ENCODE data around the gene TIPARP.
"Not testable (repeated sequence)": the region's sequence is repeated elsewhere in the genome, so short reads cannot be mapped to it uniquely, and the experiment has no call there.

Gene TIPARP

DNA sequence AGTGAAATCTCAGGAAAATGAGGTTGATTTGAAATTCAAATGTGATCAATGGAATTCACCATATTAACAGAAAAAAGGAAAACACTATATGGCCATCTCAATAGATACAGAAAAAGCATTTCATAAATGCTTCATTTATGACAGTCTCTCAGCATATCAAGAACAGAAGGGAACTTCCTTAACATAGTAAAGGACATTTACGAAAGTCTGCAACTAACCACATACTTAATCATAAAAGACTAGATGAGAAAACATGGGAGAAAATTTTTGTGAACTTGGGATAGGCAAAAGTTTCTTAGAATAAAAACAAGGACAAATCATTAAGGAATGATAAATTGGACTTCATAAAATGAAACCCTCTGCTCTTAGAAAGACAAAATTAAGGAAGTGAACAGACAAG lies 24.7 kb upstream of the TIPARP start:
- no peak for DNase-seq (ENCODE audit: low read depth)

DNA sequence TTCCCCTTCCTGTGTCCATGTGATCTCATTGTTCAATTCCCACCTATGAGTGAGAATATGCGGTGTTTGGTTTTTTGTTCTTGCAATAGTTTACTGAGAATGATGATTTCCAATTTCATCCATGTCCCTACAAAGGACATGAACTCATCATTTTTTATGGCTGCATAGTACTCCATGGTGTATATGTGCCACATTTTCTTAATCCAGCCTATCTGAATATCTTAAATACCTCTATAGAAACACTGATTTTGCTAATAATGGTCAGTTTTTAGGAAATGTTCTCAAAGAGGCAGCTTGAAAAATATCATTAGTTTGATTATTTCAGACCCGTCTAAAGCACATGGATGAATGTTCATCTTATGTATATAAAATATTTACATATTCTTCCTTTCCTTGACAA lies 21.7 kb upstream of the TIPARP start:
- not testable (repeated sequence) for DNase-seq (ENCODE audit: low read depth)

DNA sequence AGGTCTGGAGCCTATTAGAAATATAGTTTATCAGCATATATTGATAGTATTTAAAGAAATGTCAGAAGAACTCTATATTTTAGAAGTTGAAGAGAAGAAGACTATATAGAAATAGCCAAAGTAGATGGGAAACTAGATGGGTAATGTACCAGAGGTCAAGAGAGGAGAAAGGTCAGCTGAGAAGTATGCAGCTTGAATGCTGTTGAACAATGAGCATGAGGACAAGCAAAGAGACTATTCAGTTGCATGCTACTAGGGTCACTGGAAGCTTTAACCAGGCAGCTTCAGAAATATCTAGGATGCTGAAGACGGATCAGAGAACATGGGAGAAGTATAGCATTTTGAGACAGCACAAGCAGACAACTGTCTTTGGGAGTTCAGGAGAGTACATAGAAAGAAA lies 19.6 kb upstream of the TIPARP start:
- DNase-seq (ENCODE audit: low read depth): no peak

DNA sequence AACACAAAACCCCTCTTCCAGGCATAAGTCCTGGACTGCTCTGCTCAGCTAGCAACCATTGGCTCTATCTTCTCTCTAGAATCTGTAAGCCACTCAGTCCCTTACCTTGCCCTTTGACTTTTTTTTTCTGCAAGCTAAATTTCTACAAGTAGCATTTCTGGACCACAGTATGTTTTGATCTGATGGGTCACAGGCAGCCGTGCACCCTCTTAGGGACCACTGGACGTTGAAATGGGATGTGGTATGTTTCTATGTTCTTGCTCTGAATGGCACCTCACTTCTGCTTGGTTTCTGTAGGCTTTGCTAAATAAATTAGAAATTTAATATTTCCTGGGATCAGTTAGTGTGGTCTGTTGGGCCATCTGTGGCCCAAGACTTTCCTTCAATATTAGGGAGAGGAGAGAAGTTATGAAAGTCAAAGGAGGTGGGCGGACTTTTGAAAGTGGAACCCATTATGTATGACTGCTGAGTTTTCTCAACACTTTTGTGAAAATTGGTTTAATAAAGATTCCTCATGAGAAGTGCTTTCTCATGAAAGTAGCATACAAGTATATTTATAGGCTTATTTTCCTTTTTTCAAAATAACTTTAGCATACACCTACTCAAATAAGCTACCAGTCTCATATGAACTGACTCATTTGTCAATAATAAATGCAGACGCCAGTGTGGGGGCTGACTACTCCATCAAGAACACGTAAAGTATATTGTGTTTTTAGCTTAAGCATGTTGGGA lies 18.4 kb upstream of the TIPARP start:
- DNase-seq (ENCODE audit: low read depth): no peak

DNA sequence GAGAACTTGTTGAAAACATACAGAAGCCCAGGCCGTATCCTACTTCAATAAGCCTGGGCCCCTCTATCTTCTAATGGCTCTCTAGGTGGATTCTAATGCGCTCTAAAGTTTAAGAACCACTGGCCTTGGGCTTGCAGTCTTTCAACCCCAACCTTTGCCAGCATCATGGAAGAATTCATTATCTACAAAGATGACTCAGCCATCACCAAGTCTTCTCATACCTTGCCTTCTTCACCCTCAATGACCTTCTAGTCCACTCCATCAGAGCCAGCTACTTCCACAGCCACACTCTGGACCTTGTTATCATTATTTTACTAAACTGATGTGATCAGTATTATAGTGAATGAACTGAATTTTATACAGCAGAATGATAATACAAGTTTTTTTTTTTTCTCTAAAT lies 16.9 kb upstream of the TIPARP start:
- no peak for DNase-seq (ENCODE audit: low read depth)

DNA sequence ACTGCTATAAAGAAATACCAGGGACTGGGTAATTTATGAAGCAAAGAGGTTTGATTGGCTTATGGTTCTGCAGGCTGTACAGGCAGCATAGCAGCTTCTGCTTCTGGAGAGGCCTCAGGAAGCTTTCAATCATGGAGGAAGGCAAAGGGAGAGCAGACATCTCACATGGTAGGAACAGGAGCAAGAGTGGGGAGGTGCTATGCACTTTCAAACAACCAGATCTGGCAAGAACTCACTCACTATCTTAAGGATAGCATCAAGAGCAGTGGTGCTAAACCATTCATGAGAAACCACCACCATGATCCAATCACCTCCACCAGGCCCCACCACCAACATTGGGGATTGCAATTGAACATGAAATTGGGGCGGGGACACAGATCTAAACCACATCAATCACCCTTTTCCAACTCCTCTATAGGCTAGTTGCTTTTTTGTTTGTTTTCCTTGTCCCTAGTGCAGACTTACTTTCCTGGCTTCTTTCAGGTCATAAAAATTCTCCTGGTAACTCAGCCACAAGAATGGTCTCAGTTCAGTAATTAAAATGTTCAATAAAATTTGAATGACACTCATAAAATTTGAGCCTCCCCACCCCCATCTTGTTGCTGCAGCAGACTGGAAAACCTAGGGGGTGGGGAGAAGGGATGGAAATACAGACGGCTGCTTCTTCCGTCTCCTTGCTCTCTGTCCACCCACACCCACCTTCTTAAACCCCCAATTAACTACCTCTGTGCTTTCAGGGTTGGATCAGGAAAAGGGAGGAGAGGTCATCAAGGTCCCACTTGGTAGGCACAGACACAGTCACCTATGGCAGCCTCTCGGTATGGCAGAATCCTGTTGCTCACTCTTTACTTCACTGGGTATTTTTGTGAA lies 16.3 kb upstream of the TIPARP start:
- DNase-seq (ENCODE audit: low read depth): no peak

DNA sequence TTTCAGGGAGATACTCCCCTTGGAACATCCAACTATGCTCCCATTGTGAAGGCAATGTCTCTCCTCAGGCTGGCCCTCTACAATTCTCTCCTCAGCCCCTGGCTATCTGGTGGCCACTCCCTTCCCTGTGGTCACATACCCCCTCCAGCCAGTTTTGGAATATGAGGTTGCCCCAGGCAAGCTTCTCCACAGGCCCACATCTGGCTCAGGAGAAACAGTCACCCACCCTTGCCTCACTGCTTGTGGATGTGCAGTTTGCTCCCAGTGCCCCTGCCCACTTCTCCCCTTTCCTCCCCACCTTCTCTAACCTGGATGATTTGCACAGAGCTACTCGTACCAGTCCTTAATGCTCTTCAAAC lies 15.7 kb upstream of the TIPARP start:
- DNase-seq (ENCODE audit: low read depth): no peak

DNA sequence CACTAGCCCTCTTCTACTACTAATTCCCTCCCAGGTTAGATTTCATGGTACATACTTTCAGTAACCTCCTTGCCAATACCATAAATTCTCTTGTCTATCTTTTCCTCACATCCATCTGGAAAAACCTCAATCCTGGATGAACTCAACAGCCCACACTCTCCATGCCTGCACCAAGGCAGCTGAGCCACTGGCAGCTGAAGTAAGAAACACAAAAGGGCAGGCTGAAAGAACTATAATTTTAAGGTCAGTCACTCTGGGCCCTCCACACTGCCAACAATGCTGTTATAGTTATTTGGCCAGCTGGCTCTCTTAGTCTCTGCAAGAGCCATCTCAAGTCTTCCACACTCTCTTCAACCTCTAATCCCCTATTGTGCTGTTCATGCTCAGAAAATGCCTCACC lies 15.1 kb upstream of the TIPARP start:
- no peak for DNase-seq (ENCODE audit: low read depth)

DNA sequence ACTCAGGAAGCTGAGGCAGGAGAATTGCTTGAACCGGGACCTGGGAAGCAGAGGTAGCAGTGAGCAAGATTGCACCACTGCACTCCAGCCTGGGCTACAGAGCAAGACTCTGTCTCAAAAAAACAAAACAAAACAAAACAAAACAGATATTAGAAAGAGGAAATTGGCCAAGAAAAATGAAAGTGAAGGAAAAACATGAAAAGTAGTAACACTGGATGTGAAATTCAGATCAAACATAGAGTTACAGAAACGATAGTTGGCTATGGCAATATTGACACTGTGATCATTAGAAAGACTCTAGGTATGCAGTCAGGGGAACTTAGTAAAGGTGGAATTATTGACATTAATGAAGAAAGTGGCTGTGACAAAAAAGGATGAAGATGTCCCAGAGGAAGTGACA lies 13.2 kb upstream of the TIPARP start:
- no peak for DNase-seq (ENCODE audit: low read depth)

DNA sequence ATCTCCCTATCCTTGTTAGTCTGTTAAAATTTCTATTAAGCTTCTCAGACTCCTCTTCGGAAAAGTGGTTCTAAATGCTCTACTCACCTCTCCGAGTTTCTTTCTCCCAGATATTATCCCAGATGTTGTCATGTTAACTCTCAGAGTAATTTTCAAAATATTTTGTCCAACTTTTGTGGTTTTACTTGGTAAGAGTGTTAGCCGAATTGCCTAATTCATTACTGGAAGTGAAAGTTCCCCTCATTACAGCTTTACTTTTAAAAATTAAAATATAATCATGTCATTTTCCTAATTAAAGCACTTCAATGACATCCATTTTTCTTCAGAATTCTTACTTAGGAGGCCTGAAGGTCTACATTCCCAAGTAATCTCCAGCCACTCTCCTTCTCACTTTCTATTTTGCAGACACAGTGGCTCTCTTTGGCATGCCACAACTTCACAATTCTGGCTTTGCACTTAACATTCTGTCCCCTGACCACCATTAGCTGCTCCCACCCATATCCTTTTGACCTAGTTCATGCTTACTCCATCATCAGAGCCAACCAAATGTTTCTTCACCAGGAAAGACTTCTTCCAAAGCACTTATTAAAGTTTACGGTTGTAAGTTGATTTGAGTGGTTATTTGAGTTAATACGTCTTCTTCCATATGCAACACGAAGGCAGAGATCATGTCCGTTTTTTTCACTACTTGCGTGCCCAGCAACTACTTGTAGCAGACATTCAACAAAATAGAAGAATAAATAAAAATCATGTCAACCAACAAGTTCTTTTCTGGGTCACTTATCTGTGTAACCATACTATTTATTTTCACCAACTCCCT lies 10.2 kb upstream of the TIPARP start:
- no peak for DNase-seq (ENCODE audit: low read depth)

DNA sequence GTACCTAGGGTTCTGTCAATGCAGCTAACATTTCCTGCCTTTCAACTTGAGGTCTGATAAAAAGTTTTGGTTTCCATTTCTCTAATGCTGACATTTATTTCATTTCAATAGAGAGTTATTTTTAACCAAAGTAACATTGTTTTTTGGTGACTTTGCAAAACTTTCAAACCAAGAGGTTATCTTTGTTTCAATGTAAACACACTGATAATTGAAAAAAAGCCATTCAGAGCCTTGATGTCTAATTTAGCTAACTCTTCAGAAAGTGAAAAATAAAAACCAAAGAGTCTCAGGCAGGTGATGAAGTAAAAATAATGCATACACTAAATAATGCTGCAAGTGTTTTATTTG lies 9.6 kb upstream of the TIPARP start:
- DNase-seq (ENCODE audit: low read depth): no peak

DNA sequence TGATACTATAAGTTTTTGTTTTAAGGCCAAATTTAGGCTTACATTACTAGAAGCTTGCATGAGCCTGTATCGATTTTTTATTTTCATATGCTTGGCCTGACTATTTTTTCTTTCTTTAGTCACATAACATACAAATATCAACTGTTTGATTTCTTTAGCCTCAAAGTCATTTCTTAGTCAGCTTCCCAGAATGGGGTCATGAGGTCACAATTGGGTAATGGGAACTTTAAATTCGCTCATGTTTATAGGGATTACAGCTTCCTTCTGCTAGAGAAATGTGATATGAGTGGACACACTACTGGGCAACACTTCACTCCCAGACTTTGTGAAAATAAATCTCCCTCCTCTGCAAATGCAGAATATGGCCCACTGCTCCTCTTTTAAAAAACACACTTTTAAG lies 9.1 kb upstream of the TIPARP start:
- no peak for DNase-seq (ENCODE audit: low read depth)

DNA sequence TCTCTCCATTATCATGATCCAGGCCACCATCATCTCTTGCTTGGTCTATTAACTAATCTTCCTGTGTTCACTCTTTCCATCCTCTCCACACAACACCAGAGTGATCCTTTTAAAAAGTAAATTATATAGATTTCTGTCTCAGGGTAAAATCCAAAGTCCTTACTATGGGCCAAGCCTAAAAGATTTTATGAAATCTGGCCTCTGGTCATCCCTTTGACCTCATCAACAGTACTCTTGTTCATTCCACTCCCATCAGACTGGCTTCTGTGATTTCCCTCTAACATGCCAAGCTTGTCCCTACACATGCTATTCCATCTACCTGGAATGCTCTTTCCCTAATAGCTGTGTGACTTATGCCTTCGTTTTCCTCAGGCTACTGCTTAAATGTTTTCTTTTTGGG lies 8.3 kb upstream of the TIPARP start:
- no peak for DNase-seq (ENCODE audit: low read depth)

DNA sequence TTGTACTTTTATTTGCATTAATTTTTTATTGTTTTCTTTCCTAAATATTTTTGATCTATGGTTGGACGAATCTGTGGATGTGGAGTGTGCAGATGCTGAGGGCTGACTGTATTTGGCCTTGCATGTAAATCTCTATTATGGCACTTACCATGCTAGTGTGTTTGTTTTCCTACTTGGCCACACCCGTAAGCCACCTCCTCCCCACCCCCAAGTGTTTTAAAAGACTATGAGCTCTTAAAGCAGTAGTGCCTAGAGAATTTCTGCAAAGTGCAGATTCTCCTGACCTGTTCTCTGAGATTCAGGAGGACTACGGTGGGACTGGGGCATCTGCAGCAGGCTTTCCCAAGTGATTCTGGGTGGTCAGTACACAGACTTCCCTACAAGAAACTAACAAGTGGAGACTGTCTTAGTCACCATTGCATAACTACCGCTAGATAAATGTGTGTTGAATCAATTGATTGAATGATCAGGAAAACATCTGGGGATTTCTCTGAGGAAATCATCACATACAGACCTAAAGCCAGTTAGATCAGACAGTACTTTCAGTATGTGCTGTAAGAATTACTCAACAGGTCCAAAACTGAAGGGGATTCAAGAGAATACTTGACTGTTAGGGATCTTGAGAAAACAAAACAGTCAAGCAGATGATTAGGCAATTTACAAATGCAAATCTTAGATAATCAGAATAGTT lies 6.2 kb upstream of the TIPARP start:
- no peak for DNase-seq (ENCODE audit: low read depth)

DNA sequence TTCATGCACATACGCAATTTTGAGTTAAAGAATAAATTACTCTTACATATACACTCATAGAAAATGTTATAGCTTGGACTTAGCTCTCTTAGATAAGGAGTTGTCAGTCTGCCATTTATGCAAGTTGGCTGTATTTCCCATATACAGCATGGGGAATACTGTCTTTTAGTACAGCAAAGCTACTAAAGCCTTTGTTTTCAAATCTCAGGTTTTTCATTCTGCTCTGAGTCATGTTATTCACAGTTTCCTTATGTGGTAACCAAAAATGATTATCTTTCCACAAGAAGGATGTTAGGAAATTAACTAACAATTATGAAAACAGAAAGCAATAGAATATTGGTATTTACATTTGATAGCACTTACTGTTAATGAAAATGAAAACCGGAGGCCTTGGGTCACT lies 4.3 kb upstream of the TIPARP start:
- DNase-seq (ENCODE audit: low read depth): no peak

DNA sequence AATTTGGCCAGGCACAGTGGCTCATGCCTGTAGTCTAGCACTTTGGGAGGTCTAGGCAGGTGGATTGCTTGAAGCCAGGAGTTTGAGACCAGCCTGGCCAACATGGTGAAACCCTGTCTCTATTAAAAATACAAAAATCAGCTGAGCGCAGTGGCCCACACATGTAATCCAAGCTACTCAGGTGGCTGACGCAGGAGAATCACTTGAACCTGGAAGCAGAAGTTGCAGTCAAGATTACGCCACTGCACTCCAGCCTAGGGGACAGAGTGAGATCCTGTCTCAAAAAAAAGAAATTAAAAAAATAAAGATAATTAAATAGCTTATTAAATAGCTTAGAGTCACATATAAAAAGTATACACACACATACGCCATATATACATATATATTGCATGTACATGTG lies 3.7 kb upstream of the TIPARP start:
- DNase-seq (ENCODE audit: low read depth): no peak

DNA sequence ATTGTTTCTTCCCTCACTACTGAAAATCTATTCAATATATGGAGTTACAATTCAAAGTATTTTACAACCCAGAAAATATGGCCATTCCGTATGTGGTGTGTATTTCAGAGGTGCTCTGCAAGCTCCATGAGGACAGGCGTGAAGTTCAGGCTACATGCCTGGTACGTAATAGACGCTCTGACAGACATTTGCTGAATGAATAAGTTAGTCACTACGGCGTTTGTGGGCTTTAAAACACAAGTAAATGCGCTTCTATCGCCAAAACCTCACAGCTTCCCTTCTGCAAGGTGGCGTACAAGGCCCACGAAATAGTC lies 701 bp upstream of the TIPARP start:
- DNase-seq (ENCODE audit: low read depth): no peak

DNA sequence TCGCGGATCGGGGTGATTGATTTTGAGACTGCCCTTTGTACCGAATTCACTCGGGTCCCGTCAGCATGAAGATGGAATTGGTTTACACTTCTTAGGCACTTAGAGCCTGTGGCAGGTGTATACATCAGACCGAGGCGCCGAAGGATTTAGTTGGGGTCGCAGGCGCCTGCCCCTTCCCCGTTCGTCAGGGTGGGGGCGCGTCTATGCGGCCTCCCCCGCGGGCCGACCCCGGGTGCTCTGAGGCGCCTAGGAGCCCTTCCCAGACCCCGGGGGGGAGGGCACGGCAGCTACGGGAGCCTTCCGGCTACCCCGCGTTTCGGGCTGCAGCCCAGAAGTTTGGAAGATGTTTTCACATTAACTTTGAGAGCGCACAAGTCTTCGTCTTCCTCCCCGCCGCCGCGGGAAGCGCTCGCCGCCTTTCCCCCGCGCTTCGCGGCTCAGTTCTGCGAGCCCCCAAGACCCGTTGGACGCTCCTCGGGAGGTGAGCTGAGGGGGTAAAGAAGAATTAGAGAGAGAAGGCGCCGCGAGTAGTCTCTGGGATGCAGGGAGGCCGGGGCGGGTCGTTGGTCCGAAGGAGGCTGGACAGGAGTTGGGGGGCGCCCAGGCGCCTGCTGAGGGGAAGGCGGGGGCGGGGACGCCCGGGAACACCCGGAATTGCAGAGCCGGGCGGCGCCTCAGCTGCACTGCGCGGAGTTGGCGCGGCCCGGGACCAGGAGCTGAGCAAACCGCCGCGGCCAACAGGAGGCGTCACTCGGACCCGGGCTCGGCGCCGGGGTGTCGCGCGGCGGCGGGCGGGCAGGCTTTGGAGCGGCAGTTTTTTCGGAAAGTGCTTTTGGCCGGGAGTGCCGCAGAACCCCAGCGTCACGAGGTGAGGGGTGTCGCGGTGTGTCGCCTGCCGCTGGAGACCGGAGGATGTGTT lies 780 bp downstream of the TIPARP start:
- peak; percentile 22 for DNase-seq (ENCODE audit: low read depth)

DNA sequence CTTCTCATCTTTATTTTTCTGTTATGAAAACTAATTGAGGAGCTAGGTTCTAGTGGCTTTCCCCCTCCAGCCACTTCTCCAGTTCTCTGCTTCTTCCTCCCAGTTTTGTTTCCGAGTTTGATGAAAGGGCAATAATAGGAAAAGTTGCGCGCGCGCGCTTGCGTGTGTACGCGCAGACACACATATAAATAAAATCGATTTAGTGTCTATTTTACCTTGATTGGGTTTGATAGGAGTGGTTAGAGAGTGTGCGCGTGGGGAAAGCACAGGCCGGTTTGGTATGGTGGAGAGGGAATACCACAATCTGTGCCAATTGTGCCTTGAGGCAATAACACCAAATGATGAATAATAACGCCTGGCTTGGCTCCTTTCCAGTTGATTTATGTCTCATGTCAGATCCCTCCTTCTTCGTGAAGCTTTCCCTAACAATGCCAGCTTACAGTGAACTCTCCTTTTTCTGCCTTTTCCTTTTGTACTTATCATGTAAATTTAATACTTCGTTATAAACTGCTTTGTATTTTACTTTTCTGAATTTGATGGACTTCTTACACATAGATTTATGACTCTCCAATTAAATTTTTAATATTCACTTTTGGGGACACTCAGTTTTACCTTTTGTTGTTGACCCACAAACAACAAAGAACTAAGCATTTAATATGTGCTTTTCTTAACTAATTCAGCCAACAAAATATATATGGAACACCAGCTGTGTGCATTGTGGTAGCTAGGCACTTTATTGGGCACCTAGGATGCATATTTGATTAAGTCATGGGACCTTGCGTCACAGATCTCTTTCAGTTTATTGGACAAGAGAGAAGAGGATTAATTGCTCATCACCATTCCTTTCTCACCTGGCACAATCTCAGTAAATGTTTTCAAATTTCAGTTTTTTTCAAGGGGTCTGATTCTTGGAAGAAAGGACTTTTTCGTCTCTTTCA lies 1.7 kb downstream of the TIPARP start:
- DNase-seq (ENCODE audit: low read depth): peak; percentile 24
